H7 (cell line): ENCODE results near the gene MYADML2. TPM values are rescaled to one million over a fixed set of nuclear protein-coding genes. Genes with fewer than 3 reads are reported as not detected.

ENCODE experiments used
- DNase-seq: peaks from one replicate; pipeline ENCODE4 v3.0.0; 2012
- H3K27me3 ChIP-seq: 2 replicates; pipeline ENCODE4 v1.6.0; 2011; ENCODE audit warnings: mild to moderate bottlenecking, low read length; ENCODE audit not compliant: control insufficient read depth, insufficient read depth
- H3K36me3 ChIP-seq: replicated peaks from 2 replicates; pipeline ENCODE4 v1.5.1; 2011; ENCODE audit warnings: low read length; ENCODE audit not compliant: control insufficient read depth, insufficient read depth
- H3K4me3 ChIP-seq: 2 replicates; pipeline ENCODE4 v1.5.1; 2011; ENCODE audit warnings: low read depth, mild to moderate bottlenecking, control low read depth, low read length, moderate library complexity; ENCODE audit not compliant: insufficient read depth
- total RNA-seq: library from RNA; depleted of rRNA; stranded (reverse); fragments of >200 nt; shearing (Covaris generic); gene quantifications from 2 replicates; pipeline ENCODE4 v1.2.3, GENCODE V29; 2014

MYADML2 gene
- total RNA-seq, 1 experiment from 2014 or later, result 0.24 TPM

DNA sequence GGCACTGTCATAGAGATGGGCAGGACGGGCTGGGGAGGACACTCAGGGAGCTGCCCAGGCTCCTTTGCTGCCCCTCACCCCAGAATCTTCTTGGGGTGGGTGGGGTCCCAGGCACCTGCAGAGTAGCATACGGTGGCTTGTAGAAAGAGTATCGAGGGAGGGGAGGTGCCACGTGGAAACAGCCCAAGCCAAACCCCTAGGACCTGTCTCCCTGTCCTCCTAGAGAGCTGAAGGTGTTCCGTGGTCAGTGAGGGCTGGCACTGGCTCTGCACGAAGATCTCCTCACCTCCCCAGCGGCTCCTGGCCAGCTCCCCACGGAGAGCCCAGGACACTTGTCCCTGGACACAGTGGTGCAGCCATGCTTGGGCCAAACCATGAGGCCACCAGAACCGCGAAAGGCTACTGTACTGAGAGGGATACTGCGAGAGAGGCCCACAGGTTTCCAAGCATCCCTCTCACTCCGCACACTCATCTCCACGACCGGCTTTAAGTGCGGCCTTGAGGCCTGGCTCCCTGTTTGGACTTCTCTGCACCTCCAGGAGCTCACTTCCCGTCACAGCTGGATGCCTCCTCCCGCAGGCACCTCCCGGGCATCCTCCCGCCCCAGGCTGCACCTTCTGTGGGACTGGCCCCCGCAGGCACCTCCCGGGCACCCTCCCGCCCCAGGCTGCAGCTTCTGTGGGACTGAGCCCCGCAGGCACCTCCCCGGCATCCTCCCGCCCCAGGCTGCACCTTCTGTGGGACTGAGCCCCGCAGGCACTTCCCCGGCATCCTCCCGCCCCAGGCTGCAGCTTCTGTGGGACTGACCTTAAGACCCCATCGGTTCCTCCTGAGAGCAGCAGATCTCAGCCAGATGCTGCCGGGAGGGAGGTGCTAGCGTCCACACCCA is 17.5 kb downstream of the MYADML2 start:
- peaks cover 10% of the 10 kb centered on the region for H3K27me3 ChIP-seq
- no peak overlapping the region for H3K4me3 ChIP-seq
- no peak for DNase-seq
- peaks cover 6% of the 10 kb centered on the region for H3K36me3 ChIP-seq

GRCh38 chr17:81928544-81929252 is 18.3 kb downstream of the MYADML2 start:
- Histone ChIP-seq H3K36me3 (peaks cover 3% of the 10 kb centered on the region; the same call in 1 of the 2 replicates), H3K4me3 (peak overlapping the region; percentile 68)
- peak; percentile 79 for DNase-seq

GRCh38 chr17:81927653-81928543 is 19.1 kb downstream of the MYADML2 start, which contains the start of gene MAFG:
Gene MAFG (minus strand): TSS chr17:81927735. CDS start chr17:81923185, 4,550 bp downstream.
- Histone ChIP-seq H3K36me3 (no peaks in the 10 kb centered on the region), H3K4me3 (peak within 1 kb of the TSS; percentile 68), H3K27me3 (peaks cover 10% of the 10 kb centered on the region)
- DNase-seq, result peak; percentile 99

More at GRCh38 chr17:81928544-81929252, 18.3 kb downstream of the MYADML2 start:
- H3K27me3 ChIP-seq, result peaks cover 10% of the 10 kb centered on the region

DNA sequence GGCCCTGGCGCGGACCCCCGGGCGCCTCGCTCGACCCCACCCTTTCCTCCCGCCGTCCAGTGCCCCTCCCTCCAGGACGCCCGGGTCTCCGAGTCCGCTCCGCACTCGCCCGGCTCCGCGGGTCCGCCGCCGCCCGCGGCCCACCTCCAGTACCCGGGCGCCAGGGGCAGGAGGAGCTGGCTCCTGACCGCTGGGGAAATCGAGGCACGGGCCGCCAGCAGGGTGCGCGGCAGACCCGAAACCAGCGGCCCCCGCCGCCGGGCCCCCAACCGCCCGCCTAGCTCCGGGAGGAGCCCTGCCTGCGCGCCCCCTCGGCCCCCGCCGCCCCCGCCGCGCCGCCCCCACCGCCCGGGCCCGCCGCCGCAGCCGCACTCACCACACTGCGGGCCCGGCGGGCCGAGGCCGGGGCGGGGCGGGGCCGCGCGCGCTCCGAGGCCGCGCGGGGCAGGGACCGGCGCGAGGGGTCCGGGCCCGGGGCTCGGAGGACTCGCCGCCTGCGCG is 19.8 kb downstream of the MYADML2 start:
- no peak for DNase-seq
- Histone ChIP-seq H3K27me3 (peaks cover 10% of the 10 kb centered on the region), H3K4me3 (peak overlapping the region; percentile 67), H3K36me3 (no peaks in the 10 kb centered on the region)

DNA sequence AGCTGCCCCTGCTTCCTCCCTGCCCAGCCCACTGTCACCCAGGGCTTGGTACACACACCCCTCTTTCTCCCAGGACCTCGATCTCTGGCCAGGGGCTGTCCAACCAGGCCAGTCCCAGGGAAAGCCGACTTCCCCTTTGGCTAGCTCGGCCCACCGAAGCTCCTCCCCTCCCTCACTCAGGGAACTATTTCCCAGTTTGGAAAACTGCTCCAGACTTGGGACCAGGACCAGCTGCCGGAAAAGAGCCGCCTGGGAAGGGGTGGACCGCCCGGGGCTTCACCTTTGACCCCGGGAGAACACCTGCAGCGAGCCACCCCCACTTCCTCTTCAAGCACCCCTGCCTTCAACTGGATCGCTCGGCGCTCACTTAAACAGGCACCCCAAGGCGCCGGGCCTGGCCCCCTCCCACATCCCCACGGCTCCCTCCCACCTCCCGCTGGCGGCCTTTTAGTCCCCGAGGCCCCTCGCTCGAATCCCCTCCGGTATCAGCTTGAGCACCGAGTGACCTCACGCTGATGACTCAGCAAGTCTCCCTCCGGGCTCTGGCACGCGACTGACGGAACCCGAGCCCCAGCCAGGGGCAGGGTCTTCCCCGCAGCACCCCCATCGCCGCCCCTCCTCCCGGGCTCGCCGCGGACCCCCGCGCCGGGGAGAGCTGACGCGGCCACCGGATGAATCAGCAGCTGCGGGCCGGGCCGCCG is 20.4 kb downstream of the MYADML2 start:
- Histone ChIP-seq H3K27me3 (peaks cover 10% of the 10 kb centered on the region), H3K36me3 (peaks cover 2% of the 10 kb centered on the region), H3K4me3 (peak overlapping the region; percentile 67)
- peak; percentile 94 for DNase-seq

GRCh38 chr17:81925860-81926450 is 21.1 kb downstream of the MYADML2 start:
- H3K4me3 ChIP-seq, result peak overlapping the region; percentile 67
- H3K27me3 ChIP-seq, result peaks cover 10% of the 10 kb centered on the region
- DNase-seq, result no peak
- H3K36me3 ChIP-seq, result peaks cover 5% of the 10 kb centered on the region

- peak; percentile 84 for DNase-seq
- peaks cover 5% of the 10 kb centered on the region for H3K36me3 ChIP-seq
- peaks cover 10% of the 10 kb centered on the region for H3K27me3 ChIP-seq
- H3K4me3 ChIP-seq, result no peak overlapping the region
These were observed 22.2 kb downstream of the MYADML2 start for GRCh38 chr17:81924557-81925532.

DNA sequence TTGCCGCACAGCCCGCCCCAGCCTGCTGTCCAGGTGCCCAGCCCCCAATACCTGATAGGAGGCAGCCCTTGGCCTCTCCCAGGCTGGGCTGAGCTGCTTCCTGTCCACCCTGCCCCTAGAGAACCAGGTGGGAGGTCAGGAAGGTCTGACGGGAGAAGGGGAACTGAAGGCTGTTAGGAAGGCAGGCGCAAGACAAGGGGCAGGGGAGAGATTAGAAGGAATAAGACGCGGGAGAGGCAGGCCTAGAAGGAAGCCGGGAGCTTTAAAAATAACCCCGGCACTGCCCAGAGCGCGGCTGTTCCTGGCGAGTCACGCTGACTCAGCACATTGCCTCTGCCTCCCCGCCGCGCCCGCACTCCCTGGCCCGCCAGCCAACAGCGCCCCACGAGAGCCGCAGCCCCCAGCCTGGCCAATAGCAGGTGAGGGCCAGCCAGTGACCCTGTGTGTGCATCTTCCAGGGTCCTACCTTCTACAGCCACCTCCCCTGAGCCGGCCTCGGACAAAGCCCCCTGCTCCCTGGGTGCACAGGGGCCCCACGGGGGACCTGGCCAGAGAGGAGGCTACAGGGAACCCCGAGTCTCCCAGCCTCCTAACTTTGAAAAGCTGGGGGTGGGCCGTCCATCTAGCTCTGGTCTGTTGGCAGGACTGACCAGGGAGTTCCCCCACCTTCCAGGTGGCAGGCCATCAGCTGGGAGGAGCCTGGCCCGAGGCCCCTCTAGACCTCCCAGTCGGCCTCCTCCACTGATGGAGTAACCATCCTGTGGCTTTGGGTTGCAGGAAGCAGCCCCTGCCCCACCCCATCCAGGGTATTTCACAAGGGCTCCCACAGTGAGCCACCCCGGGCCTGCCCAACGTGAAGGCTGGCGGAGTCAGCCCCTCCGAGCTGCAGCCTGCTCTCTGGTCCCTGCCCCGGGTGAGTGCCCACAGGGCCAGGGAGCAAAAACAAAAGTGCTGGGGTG is 23.5 kb downstream of the MYADML2 start:
- H3K27me3 ChIP-seq, result peaks cover 6% of the 10 kb centered on the region
- peak; percentile 92 for DNase-seq
- peaks cover 9% of the 10 kb centered on the region for H3K36me3 ChIP-seq
- H3K4me3 ChIP-seq, result peak overlapping the region; percentile 24

DNA sequence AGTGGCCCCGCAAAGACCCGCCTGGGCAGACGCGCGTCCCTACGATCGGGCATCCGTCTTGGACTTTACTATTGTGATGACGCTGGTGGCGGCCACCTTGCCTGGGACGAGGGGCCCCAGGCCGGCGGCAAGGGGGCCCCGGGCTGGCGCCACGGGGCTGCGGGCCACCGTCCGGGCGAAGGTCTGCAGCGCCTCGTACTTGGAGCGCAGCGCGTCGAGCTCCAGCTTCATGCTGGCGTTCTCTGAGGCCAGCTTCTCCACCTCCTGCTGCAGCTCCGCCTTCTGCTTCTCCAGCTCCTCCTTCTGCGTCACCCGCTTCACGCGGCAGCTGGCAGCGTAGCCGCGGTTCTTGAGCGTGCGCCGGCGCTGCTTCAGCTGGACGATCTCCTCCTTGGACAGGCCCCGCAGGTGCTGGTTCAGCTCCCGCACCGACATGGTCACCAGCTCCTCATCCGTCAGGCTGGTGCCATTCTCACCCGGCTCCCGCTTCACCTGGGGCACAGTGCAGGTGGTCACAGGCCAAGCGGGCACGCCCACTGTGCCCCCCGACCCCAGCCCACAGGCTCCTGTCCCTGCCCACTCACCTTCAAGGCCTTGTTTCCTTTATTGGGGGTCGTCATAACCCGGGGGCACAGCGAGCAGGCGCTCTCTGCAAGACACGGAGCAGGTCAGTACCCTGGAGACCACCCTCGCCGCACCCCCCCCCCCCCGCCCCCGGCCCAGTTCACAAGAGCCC is 24.3 kb downstream of the MYADML2 start:
- Histone ChIP-seq H3K27me3 (no peaks in the 10 kb centered on the region), H3K36me3 (peaks cover 9% of the 10 kb centered on the region), H3K4me3 (peak overlapping the region; percentile 24)
- DNase-seq, result no peak

- Histone ChIP-seq H3K36me3 (peaks cover 9% of the 10 kb centered on the region), H3K4me3 (no peak overlapping the region), H3K27me3 (no peaks in the 10 kb centered on the region)
- DNase-seq, result no peak
These were observed 25.0 kb downstream of the MYADML2 start for GRCh38 chr17:81921996-81922565.

DNA sequence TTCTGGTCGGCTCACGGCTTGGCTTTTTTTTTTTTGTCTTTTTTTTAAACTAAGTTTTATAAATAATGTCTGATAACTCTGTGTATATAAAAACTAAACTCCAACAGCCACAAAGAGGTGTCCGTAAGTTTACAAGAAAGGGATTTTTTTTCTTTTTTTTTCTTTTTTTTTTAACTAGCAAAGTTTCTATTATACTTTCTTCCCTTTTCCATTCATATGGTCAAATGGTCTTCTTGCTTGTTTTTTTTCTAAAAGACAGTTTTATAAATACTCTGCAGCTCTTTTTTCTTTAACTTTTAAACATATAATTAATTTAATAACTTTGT is 25.5 kb downstream of the MYADML2 start:
- peaks cover 9% of the 10 kb centered on the region for H3K36me3 ChIP-seq
- no peak overlapping the region for H3K4me3 ChIP-seq
- H3K27me3 ChIP-seq, result no peaks in the 10 kb centered on the region
- DNase-seq, result no peak
